ENCODE data around the gene HEPHL1.

Gene HEPHL1

GRCh38 chr11:93993747-93994146 is 27.4 kb upstream of the HEPHL1 start:
- no peaks in the 10 kb centered on the region for H3K27me3 ChIP-seq
- H3K4me1 ChIP-seq (ENCODE audit: control insufficient read depth in 1 of 2, insufficient read depth in 1 of 2, low read depth in 1 of 2, low read length in 1 of 2): no peaks in the 10 kb centered on the region
- H3K9me3 ChIP-seq: no peaks in the 10 kb centered on the region
- H3K4me3 ChIP-seq (ENCODE audit: low read depth in 1 of 2, low read length in 1 of 2): no peak overlapping the region
- no peaks in the 10 kb centered on the region for H3K36me3 ChIP-seq
- TF ChIP-seq CTCF (IDR thresholded peaks at IDR 0.05): no peak
- H3K27ac ChIP-seq: no peak overlapping the region

- H3K36me3 ChIP-seq: no peaks in the 10 kb centered on the region
- TF ChIP-seq CTCF (IDR thresholded peaks at IDR 0.05): no peak
- no peaks in the 10 kb centered on the region for H3K9me3 ChIP-seq
- no peaks in the 10 kb centered on the region for H3K27me3 ChIP-seq
- no peak overlapping the region for H3K4me3 ChIP-seq (ENCODE audit: low read depth in 1 of 2, low read length in 1 of 2)
- H3K4me1 ChIP-seq (ENCODE audit: control insufficient read depth in 1 of 2, insufficient read depth in 1 of 2, low read depth in 1 of 2, low read length in 1 of 2): no peaks in the 10 kb centered on the region
- no peak overlapping the region for H3K27ac ChIP-seq
Observed at GRCh38 chr11:93997741-93998140, 23.4 kb upstream of the HEPHL1 start.

GRCh38 chr11:94000659-94001058 is 20.5 kb upstream of the HEPHL1 start:
- H3K4me3 ChIP-seq (ENCODE audit: low read depth in 1 of 2, low read length in 1 of 2): no peak overlapping the region
- no peaks in the 10 kb centered on the region for H3K4me1 ChIP-seq (ENCODE audit: control insufficient read depth in 1 of 2, insufficient read depth in 1 of 2, low read depth in 1 of 2, low read length in 1 of 2)
- no peak for TF ChIP-seq CTCF (IDR thresholded peaks at IDR 0.05)
- H3K27ac ChIP-seq: no peak overlapping the region
- no peaks in the 10 kb centered on the region for H3K9me3 ChIP-seq
- H3K27me3 ChIP-seq: no peaks in the 10 kb centered on the region
- no peaks in the 10 kb centered on the region for H3K36me3 ChIP-seq

GRCh38 chr11:94002226-94002625 is 18.9 kb upstream of the HEPHL1 start:
- Histone ChIP-seq H3K27ac (no peak overlapping the region), H3K36me3 (no peaks in the 10 kb centered on the region), H3K4me1 (ENCODE audit: control insufficient read depth in 1 of 2, insufficient read depth in 1 of 2, low read depth in 1 of 2, low read length in 1 of 2) (no peaks in the 10 kb centered on the region), H3K9me3 (no peaks in the 10 kb centered on the region), H3K4me3 (ENCODE audit: low read depth in 1 of 2, low read length in 1 of 2) (no peak overlapping the region), H3K27me3 (no peaks in the 10 kb centered on the region)
- TF ChIP-seq CTCF (IDR thresholded peaks at IDR 0.05): no peak

GRCh38 chr11:94007426-94007825 is 13.7 kb upstream of the HEPHL1 start:
- Histone ChIP-seq H3K27me3 (no peaks in the 10 kb centered on the region), H3K9me3 (no peaks in the 10 kb centered on the region), H3K36me3 (no peaks in the 10 kb centered on the region), H3K27ac (no peak overlapping the region), H3K4me3 (ENCODE audit: low read depth in 1 of 2, low read length in 1 of 2) (no peak overlapping the region), H3K4me1 (ENCODE audit: control insufficient read depth in 1 of 2, insufficient read depth in 1 of 2, low read depth in 1 of 2, low read length in 1 of 2) (no peaks in the 10 kb centered on the region)
- TF ChIP-seq CTCF (IDR thresholded peaks at IDR 0.05): no peak

- no peaks in the 10 kb centered on the region for H3K36me3 ChIP-seq
- no peak overlapping the region for H3K27ac ChIP-seq
- H3K9me3 ChIP-seq: no peaks in the 10 kb centered on the region
- H3K4me3 ChIP-seq (ENCODE audit: low read depth in 1 of 2, low read length in 1 of 2): no peak overlapping the region
- H3K27me3 ChIP-seq: no peaks in the 10 kb centered on the region
- TF ChIP-seq CTCF (IDR thresholded peaks at IDR 0.05): no peak
- no peaks in the 10 kb centered on the region for H3K4me1 ChIP-seq (ENCODE audit: control insufficient read depth in 1 of 2, insufficient read depth in 1 of 2, low read depth in 1 of 2, low read length in 1 of 2)
Observed at GRCh38 chr11:94007906-94008305, 13.2 kb upstream of the HEPHL1 start.
